Measurements from ENCODE around the gene KCTD8. TPM values are rescaled to one million over a fixed set of nuclear protein-coding genes. Genes with fewer than 3 reads are reported as not detected.

KCTD8 gene
- total RNA-seq, 1 donor, result not detected

- no peaks in the 10 kb centered on the region for H3K36me3 ChIP-seq (ENCODE audit: insufficient read depth, low read length)
- no peaks in the 10 kb centered on the region for H3K9me3 ChIP-seq (ENCODE audit: low read depth, low read length)
- TF ChIP-seq, protein P1, sequence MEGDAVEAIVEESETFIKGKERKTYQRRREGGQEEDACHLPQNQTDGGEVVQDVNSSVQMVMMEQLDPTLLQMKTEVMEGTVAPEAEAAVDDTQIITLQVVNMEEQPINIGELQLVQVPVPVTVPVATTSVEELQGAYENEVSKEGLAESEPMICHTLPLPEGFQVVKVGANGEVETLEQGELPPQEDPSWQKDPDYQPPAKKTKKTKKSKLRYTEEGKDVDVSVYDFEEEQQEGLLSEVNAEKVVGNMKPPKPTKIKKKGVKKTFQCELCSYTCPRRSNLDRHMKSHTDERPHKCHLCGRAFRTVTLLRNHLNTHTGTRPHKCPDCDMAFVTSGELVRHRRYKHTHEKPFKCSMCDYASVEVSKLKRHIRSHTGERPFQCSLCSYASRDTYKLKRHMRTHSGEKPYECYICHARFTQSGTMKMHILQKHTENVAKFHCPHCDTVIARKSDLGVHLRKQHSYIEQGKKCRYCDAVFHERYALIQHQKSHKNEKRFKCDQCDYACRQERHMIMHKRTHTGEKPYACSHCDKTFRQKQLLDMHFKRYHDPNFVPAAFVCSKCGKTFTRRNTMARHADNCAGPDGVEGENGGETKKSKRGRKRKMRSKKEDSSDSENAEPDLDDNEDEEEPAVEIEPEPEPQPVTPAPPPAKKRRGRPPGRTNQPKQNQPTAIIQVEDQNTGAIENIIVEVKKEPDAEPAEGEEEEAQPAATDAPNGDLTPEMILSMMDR (IDR thresholded peaks at IDR 0.05; ENCODE audit: extremely low read depth, low read depth, low read length), result no peak
- no peaks in the 10 kb centered on the region for H3K4me1 ChIP-seq (ENCODE audit: insufficient read depth, low read length)
- H3K4me3 ChIP-seq (ENCODE audit: insufficient read depth, low read length), result no peak overlapping the region
- no peaks in the 10 kb centered on the region for H3K79me2 ChIP-seq (ENCODE audit: insufficient read depth, low read length)
- H2AFZ ChIP-seq (ENCODE audit: low read length), result no peak overlapping the region
- H3K27me3 ChIP-seq (ENCODE audit: insufficient read depth, low read length), result no peaks in the 10 kb centered on the region
- DNase-seq (ENCODE audit: insufficient read length, low spot score, missing footprints), result no peak
- no peak overlapping the region for H3K27ac ChIP-seq (ENCODE audit: low read depth, low read length)
- no peak overlapping the region for H3K4me2 ChIP-seq (ENCODE audit: insufficient read depth, low read length)
- H4K20me1 ChIP-seq (ENCODE audit: insufficient read depth, low read length), result no peaks in the 10 kb centered on the region
These were observed 217.6 kb downstream of the KCTD8 start for GRCh38 chr4:44231006-44231405.

DNA sequence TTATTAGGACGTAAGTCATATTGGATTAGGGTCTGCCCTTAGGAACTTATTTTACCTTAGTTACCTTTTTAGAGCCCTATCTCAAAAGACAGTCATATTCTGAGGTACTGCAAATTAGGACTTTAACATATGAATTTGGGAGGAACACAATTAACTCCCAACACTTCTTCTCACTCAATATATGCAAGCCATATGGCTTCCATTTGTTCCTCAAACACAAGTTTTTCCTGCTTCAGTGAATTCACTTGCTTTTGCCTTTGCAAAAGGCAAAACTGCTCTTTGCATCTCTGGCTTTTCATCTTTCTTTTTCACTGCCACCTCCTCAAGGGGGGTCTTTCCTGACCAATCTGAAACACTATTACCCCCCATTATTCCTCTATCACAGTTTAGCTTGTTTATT lies 220.3 kb downstream of the KCTD8 start:
- Histone ChIP-seq H4K20me1 (ENCODE audit: insufficient read depth, low read length) (no peaks in the 10 kb centered on the region), H3K27ac (ENCODE audit: low read depth, low read length) (no peak overlapping the region), H3K36me3 (ENCODE audit: insufficient read depth, low read length) (no peaks in the 10 kb centered on the region), H3K4me1 (ENCODE audit: insufficient read depth, low read length) (no peaks in the 10 kb centered on the region), H3K4me2 (ENCODE audit: insufficient read depth, low read length) (no peak overlapping the region), H3K27me3 (ENCODE audit: insufficient read depth, low read length) (no peaks in the 10 kb centered on the region), H2AFZ (ENCODE audit: low read length) (no peak overlapping the region), H3K79me2 (ENCODE audit: insufficient read depth, low read length) (no peaks in the 10 kb centered on the region), H3K9me3 (ENCODE audit: low read depth, low read length) (no peaks in the 10 kb centered on the region), H3K4me3 (ENCODE audit: insufficient read depth, low read length) (no peak overlapping the region)
- DNase-seq (ENCODE audit: insufficient read length, low spot score, missing footprints), result no peak
- TF ChIP-seq, protein P1 (IDR thresholded peaks at IDR 0.05; ENCODE audit: extremely low read depth, low read depth, low read length), result no peak

GRCh38 chr4:44221407-44221806 lies 227.2 kb downstream of the KCTD8 start:
- TF ChIP-seq, protein P1 (IDR thresholded peaks at IDR 0.05; ENCODE audit: extremely low read depth, low read depth, low read length), result no peak
- no peaks in the 10 kb centered on the region for H3K79me2 ChIP-seq (ENCODE audit: insufficient read depth, low read length)
- H3K36me3 ChIP-seq (ENCODE audit: insufficient read depth, low read length), result no peaks in the 10 kb centered on the region
- no peaks in the 10 kb centered on the region for H4K20me1 ChIP-seq (ENCODE audit: insufficient read depth, low read length)
- H3K27me3 ChIP-seq (ENCODE audit: insufficient read depth, low read length), result no peaks in the 10 kb centered on the region
- H3K4me1 ChIP-seq (ENCODE audit: insufficient read depth, low read length), result no peaks in the 10 kb centered on the region
- DNase-seq (ENCODE audit: insufficient read length, low spot score, missing footprints), result no peak
- no peak overlapping the region for H3K4me3 ChIP-seq (ENCODE audit: insufficient read depth, low read length)
- H3K4me2 ChIP-seq (ENCODE audit: insufficient read depth, low read length), result no peak overlapping the region
- H3K27ac ChIP-seq (ENCODE audit: low read depth, low read length), result no peak overlapping the region
- no peak overlapping the region for H2AFZ ChIP-seq (ENCODE audit: low read length)
- H3K9me3 ChIP-seq (ENCODE audit: low read depth, low read length), result no peaks in the 10 kb centered on the region

- H3K4me3 ChIP-seq (ENCODE audit: insufficient read depth, low read length), result no peak overlapping the region
- no peak overlapping the region for H2AFZ ChIP-seq (ENCODE audit: low read length)
- TF ChIP-seq, protein P1 (IDR thresholded peaks at IDR 0.05; ENCODE audit: extremely low read depth, low read depth, low read length), result no peak
- H3K36me3 ChIP-seq (ENCODE audit: insufficient read depth, low read length), result no peaks in the 10 kb centered on the region
- no peaks in the 10 kb centered on the region for H3K4me1 ChIP-seq (ENCODE audit: insufficient read depth, low read length)
- no peak overlapping the region for H3K4me2 ChIP-seq (ENCODE audit: insufficient read depth, low read length)
- H3K9me3 ChIP-seq (ENCODE audit: low read depth, low read length), result peaks cover 5% of the 10 kb centered on the region
- no peak for DNase-seq (ENCODE audit: insufficient read length, low spot score, missing footprints)
- H3K27ac ChIP-seq (ENCODE audit: low read depth, low read length), result no peak overlapping the region
- H4K20me1 ChIP-seq (ENCODE audit: insufficient read depth, low read length), result no peaks in the 10 kb centered on the region
- no peaks in the 10 kb centered on the region for H3K79me2 ChIP-seq (ENCODE audit: insufficient read depth, low read length)
- H3K27me3 ChIP-seq (ENCODE audit: insufficient read depth, low read length), result no peaks in the 10 kb centered on the region
These were observed 237.9 kb downstream of the KCTD8 start for GRCh38 chr4:44210750-44211149.
